ENCODE measurements around the gene HTRA3. TPM values are rescaled to one million over a fixed set of nuclear protein-coding genes. Genes with fewer than 3 reads are reported as not detected.

HTRA3 gene
- total and polyA plus RNA-seq, 2 of the 8 experiments (the other 6 are each of a cell fraction or from before 2014, with no cell fraction given) = 3.2 to 5.8 TPM

DNA sequence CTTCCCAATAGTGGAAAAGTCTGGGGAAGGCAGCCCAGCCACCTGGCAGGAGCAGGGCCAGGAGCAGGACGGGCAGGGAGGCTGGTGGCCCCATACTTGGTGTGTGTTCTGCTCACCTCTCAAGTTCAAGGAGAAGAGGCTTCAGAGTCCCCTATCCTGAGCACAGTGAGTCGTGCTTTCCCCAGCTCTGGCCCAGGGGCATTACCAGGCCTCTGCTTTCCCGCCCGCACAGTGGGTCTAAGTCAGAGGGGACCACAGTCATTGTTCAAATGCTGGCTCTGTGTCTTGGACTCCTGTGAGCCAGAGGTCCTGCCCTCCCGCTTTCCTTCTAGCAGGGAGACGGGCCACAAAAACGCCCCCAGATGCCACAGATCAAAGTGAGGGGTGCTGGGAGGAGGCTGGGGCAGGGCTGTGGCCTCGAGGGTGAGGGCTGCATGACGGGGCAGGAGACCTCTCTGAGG lies 27.6 kb downstream of the HTRA3 start:
- WGBS, 2 experiments (ENCODE audit: extremely low coverage in 1 of 2, insufficient coverage in 1 of 2, insufficient read length in 1 of 2, insufficient replicate concordance in 2 of 2, low coverage in 1 of 2, low lambda C conversion rate in 2 of 2, missing lambda C conversion rate in 1 of 2) = 90% methylated on average over 7 of the region's 9 CpGs; no CpG with 5 or more reads in 1 of the 2 experiments
- H3K56ac ChIP-seq (replicated peaks; ENCODE audit: insufficient read length, low read depth, low read length) = no peak overlapping the region
- H4K91ac ChIP-seq (replicated peaks; ENCODE audit: insufficient read length, low read length) = no peak overlapping the region
- no peak overlapping the region for H4K8ac ChIP-seq (ENCODE audit: extremely low read depth, insufficient read depth, low read length)
- no peak overlapping the region for H2BK12ac ChIP-seq (ENCODE audit: low read depth, low read length)
- no peaks in the 10 kb centered on the region for H3K36me3 ChIP-seq (ENCODE audit: control insufficient read depth in 2 of 4, insufficient read depth in 4 of 4, low read length in 3 of 4)
- no peak overlapping the region for H2AFZ ChIP-seq (ENCODE audit: low read length)
- H3K9ac ChIP-seq (replicated peaks in 1 of 4; ENCODE audit: extremely low read depth in 1 of 4, low read depth in 3 of 4, low read length in 3 of 4) = no peak overlapping the region
- no peaks in the 10 kb centered on the region for H3K79me1 ChIP-seq (ENCODE audit: low read depth, low read length)
- H4K20me1 ChIP-seq (replicated peaks in 1 of 2; ENCODE audit: control insufficient read depth in 1 of 2, insufficient read depth in 2 of 2, low read length in 2 of 2) = peaks cover 0 to 2% of the 10 kb centered on the region in 2 experiments
- no peak overlapping the region for H2BK5ac ChIP-seq (ENCODE audit: low read depth, low read length)
- H3K4me2 ChIP-seq (ENCODE audit: insufficient read depth in 1 of 2, low read depth in 2 of 2, low read length in 2 of 2) = no peak overlapping the region
- no peak overlapping the region for H3K27ac ChIP-seq (ENCODE audit: low read depth, low read length)
- H3K4ac ChIP-seq (replicated peaks; ENCODE audit: insufficient read length, low read depth, low read length) = no peak overlapping the region
- no peak overlapping the region for H3K14ac ChIP-seq (ENCODE audit: insufficient read length)
- H3K23me2 ChIP-seq (ENCODE audit: low read depth, low read length) = peaks cover 5% of the 10 kb centered on the region; the same call in 1 of the 2 replicates
- 0 out of 4 replicates have a peak, but pooled peaks cover 0 to 2% of the 10 kb centered on the region in 2 experiments for H3K9me3 ChIP-seq (ENCODE audit: insufficient read depth in 2 of 2, low read depth in 1 of 2, low read length in 1 of 2)
- no peak overlapping the region for H2BK20ac ChIP-seq (ENCODE audit: low read length)
- DNase-seq (ENCODE audit: low read depth in 1 of 2, low spot score in 2 of 2) (no peak), FAIRE-seq (no peak)
- H3K23ac ChIP-seq (ENCODE audit: insufficient read length) = no peak overlapping the region
- no peak overlapping the region for H2AK5ac ChIP-seq (ENCODE audit: low read depth, low read length)
- ChIA-PET POLR2A (ENCODE audit: partially characterized antibody) (no interaction called here), CTCF (ENCODE audit: partially characterized antibody) (no interaction called here)
- H4K5ac ChIP-seq (ENCODE audit: insufficient read length, low read depth, low read length) = no peak overlapping the region
- no peaks in the 10 kb centered on the region for H3K79me2 ChIP-seq (ENCODE audit: control insufficient read depth in 1 of 2, insufficient read depth in 2 of 2, low read length in 2 of 2)
- H3K27me3 ChIP-seq (replicated peaks in 1 of 4; ENCODE audit: control insufficient read depth in 3 of 4, extremely low read depth in 1 of 4, insufficient read depth in 3 of 4, low read length in 3 of 4) = no peaks in the 10 kb centered on the region
- no peaks in the 10 kb centered on the region for H3K4me1 ChIP-seq (replicated peaks in 1 of 4; ENCODE audit: control insufficient read depth in 3 of 4, insufficient read depth in 4 of 4, low read length in 3 of 4)
- H2BK15ac ChIP-seq (ENCODE audit: low read length) = no peak overlapping the region
- H2BK120ac ChIP-seq (replicated peaks; ENCODE audit: low read depth, low read length) = no peak overlapping the region
- H3K18ac ChIP-seq (ENCODE audit: extremely low read depth, low read length) = no peak overlapping the region
- H3K4me3 ChIP-seq (ENCODE audit: extremely low read depth in 1 of 4, insufficient read depth in 2 of 4, low read depth in 3 of 4, low read length in 4 of 4) = no peak overlapping the region
- TF ChIP-seq TAF1 (IDR thresholded peaks at IDR 0.05; ENCODE audit: low read depth, low read length) = no peak
- no peak for TF ChIP-seq PHF8 (conservative IDR thresholded peaks at IDR 0.05; ENCODE audit: low read depth, low read length)
- no peak for TF ChIP-seq EGR1 (IDR thresholded peaks at IDR 0.05; ENCODE audit: borderline replicate concordance, low read depth, low read length)
- TF ChIP-seq FOSL1 (IDR thresholded peaks at IDR 0.05; ENCODE audit: insufficient read depth, low read depth, low read length) = no peak
- no peak for TF ChIP-seq SIN3A (conservative IDR thresholded peaks at IDR 0.05 in 1 of 2, IDR thresholded peaks at IDR 0.05 in 1 of 2; ENCODE audit: low read depth in 1 of 2, low read length in 2 of 2)
- TF ChIP-seq YY1 (IDR thresholded peaks at IDR 0.05; ENCODE audit: low read depth, low read length) = no peak
- TF ChIP-seq KDM4A (IDR thresholded peaks at IDR 0.05; ENCODE audit: low read depth, low read length, severe bottlenecking) = no peak
- TF ChIP-seq TEAD4 (IDR thresholded peaks at IDR 0.05; ENCODE audit: low read depth, low read length) = no peak
- TF ChIP-seq TAF7 (optimal IDR thresholded peaks at IDR 0.05; ENCODE audit: borderline replicate concordance, low read depth, low read length) = no peak
- no peak for TF ChIP-seq NRF1 (IDR thresholded peaks at IDR 0.05; ENCODE audit: low read depth, low read length)

All from H1 (cell line).